Ovary (tissue), 10 donors: ENCODE measurements around the gene PRR36. TPM values are rescaled to one million over a fixed set of nuclear protein-coding genes. Genes with fewer than 3 reads are reported as not detected.
A peak's percentile ranks its signal among the peaks of the same experiment; 100 is the strongest.

Experiments
- DNase-seq, 5 donors: peaks; one replicate each; pipeline ENCODE4 v3.0.0-alpha.2; 2019 to 2020
- H3K27ac ChIP-seq, 2 donors: fragments of 200-600 bp; one replicate each; pipeline versions ENCODE4 v1.5.1 to v1.8.0; 2019 to 2022
- H3K27me3 ChIP-seq: fragments of 200-600 bp; one replicate; pipeline ENCODE4 v1.8.0; 2022
- H3K36me3 ChIP-seq: fragments of 200-600 bp; sonication (generic); one replicate; pipeline ENCODE4 v1.5.1; 2019
- H3K4me1 ChIP-seq: one replicate; pipeline ENCODE4 v1.8.1; 2013; ENCODE audit warnings: mild to moderate bottlenecking, moderate library complexity; ENCODE audit not compliant: insufficient read depth
- H3K4me3 ChIP-seq: fragments of 200-600 bp; sonication (generic); one replicate; pipeline ENCODE4 v1.5.1; 2017
- H3K9me3 ChIP-seq, 2 donors: fragments of 200-600 bp in 1 of 2; sonication (generic) in 1 of 2; one replicate each; pipeline versions ENCODE4 v1.5.1 to v1.8.1; 2013 to 2019; ENCODE audit warnings: mild to moderate bottlenecking in 1 of 2, moderate library complexity in 1 of 2
- EP300 ChIP-seq: sonication (generic); formaldehyde crosslinking; IDR thresholded peaks from one replicate; pipeline ENCODE4 v1.6.1; 2017; ENCODE audit warnings: antibody characterized with exemption
- POLR2A ChIP-seq: fragments of 450-650 bp; IDR thresholded peaks from one replicate; pipeline ENCODE4 v1.6.1; 2017; ENCODE audit warnings: antibody characterized with exemption, mild to moderate bottlenecking, moderate library complexity
- WGBS, 3 donors: extraction: QIAGEN DNeasy Blood & Tissue Kit in 1 of 3; methylation state at CpG; one replicate each; pipeline versions ENCODE4 v1.1.5 to v1.1.7; 2013 to 2017; 5-methylcytosine and 5-hydroxymethylcytosine counted together
- intact Hi-C, 4 donors: fragments of 100-400 bp; cut with DNase I; formaldehyde crosslinking; loops; one replicate each; pipeline versions ENCODE4 v1.11.0 to v1.15.1; 2022 to 2023
- long read RNA-seq, 3 donors: library from polyadenylated mRNA in 2 of 3; unstranded in 2 of 3; transcript quantifications; one replicate each; pipeline ENCODE4 v2.0.0 and lab custom pipeline, GENCODE V29; 2021 to 2026
- polyA plus RNA-seq, 2 donors: library from polyadenylated mRNA; stranded (reverse); fragments of 200-250 nt in 1 of 2; fragments of 350-450 nt in 1 of 2; fragmentation: Illumina TruSeq in 1 of 2; extraction: RNeasy Lipid Tissue Mini Kit (QIAGEN cat#74804) in 1 of 2; gene quantifications; one replicate each; pipeline ENCODE4 v1.2.3, GENCODE V29; 2013 to 2014
- total RNA-seq, 7 donors: library from RNA; depleted of rRNA in 2 of 7; stranded (reverse); fragments of >200 nt in 2 of 7; fragmentation: NEBNext Ultra II Directional in 3 of 7; extraction: Animal tissue kit (Norgen Biotek cat#: 25700) in 3 of 7; gene quantifications; one replicate each; pipeline versions ENCODE4 v1.1.0 to v1.2.4, GENCODE V29; 2016 to 2023
- TF ChIP-seq, protein P1 (sequence below), 3 donors: fragments of 450-650 bp in 2 of 3; fragments of 200-600 bp in 1 of 3; IDR thresholded peaks; one replicate each; pipeline versions ENCODE4 v1.5.1 to v1.8.0; 2016 to 2022; ENCODE audit warnings: antibody characterized with exemption in 3 of 3, mild to moderate bottlenecking in 1 of 3
- donor health status: DM: no; HTN: no; CAD: no; lungs with moderate emphysema.
- donor health status: DM: no; HTN: no; CAD: no.
- donor health status: Bipolar disorder and iron deficiency.
- donor health status: DM: yes; HTN: yes; CAD: no.
- donor health status: DM: no; HTN: no; CAD: no.
- donor health status: DM: yes; HTN: yes; CAD: no.

PRR36 gene
- total RNA-seq, result 1 to 10 TPM in 3 of 7 donors, under 1 TPM in 4; 0.45 to 2.2 (median 0.95) TPM
- under 1 TPM; 0.05 to 0.27 TPM for polyA plus RNA-seq
- long read RNA-seq, donor 1, partial matches to known transcripts, result 0 of 1 reads
- long read RNA-seq, donor 1, other reads (novel, unspliced or antisense), result 1 of 1 reads
- long read RNA-seq, donor 2, partial matches to known transcripts, result 0 of 6 reads
- long read RNA-seq, donor 2, other reads (novel, unspliced or antisense), result 6 of 6 reads
- long read RNA-seq, donor 3, partial matches to known transcripts, result 1 of 1 reads
- long read RNA-seq, donor 3, other reads (novel, unspliced or antisense), result 0 of 1 reads

DNA sequence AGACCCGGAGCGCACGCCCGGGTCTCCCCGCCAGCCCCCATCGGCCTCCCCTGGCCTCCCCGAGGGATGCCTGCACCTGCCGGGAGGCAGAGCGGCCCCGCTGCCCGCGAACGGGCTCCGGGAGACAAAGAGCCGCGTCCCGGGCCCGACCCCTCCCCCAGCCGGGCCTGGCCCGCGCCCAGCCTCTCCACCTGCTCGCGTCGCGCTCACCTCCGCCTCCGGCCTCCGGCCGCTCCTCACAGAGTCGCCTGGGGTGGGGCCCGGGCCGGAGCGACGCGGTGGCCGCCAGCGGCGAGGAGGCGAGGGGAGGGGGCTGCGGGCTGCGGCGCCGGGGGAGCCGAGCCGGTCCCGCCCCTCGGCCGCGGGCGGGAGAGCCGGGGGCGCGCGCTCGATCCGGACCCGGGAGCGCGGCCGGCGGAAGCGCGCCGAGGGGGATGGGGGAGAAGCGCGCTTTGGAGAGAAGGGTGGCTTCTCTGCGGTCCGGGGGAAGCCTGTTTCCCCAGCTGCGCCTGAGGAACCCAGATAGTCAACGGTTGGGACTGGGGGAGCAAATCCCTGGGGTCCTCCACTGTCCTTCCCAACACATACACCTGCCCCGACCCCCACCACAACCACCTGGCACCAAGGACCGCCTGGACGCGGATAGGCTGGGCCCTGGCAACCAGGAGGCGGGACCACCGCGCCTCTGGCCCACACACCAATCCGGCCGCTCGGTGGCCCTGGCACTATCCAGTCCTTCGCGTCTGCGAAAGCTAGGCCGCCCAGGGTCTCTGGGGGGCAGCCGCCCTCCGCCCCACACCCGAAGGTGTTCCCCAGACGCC is at the start of gene PRR36:
TSS of gene PRR36 (minus strand) at position 315 of the 821 bp plus-strand sequence. CDS start 701 bp downstream, outside the sequence.
- WGBS, 3 donors, result 1 to 2% (median 1%) methylated on average over 46 to 88 of the region's 88 CpGs
- Histone ChIP-seq H3K4me3 (no peak within 1 kb of the TSS), H3K4me1 (peaks cover 3% of the 10 kb centered on the region), H3K27me3 (no peaks in the 10 kb centered on the region), H3K27ac (no peak within 1 kb of the TSS), H3K9me3 (no peaks in the 10 kb centered on the region), H3K36me3 (no peaks in the 10 kb centered on the region)
- no peak for TF ChIP-seq POLR2A
- TF ChIP-seq EP300, result no peak
- TF ChIP-seq, protein P1, sequence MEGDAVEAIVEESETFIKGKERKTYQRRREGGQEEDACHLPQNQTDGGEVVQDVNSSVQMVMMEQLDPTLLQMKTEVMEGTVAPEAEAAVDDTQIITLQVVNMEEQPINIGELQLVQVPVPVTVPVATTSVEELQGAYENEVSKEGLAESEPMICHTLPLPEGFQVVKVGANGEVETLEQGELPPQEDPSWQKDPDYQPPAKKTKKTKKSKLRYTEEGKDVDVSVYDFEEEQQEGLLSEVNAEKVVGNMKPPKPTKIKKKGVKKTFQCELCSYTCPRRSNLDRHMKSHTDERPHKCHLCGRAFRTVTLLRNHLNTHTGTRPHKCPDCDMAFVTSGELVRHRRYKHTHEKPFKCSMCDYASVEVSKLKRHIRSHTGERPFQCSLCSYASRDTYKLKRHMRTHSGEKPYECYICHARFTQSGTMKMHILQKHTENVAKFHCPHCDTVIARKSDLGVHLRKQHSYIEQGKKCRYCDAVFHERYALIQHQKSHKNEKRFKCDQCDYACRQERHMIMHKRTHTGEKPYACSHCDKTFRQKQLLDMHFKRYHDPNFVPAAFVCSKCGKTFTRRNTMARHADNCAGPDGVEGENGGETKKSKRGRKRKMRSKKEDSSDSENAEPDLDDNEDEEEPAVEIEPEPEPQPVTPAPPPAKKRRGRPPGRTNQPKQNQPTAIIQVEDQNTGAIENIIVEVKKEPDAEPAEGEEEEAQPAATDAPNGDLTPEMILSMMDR (IDR thresholded peaks at IDR 0.05), result no peak
- intact Hi-C loops, result no loop called here
- DNase-seq, result peak in 2 of 5 donors; percentile 37 to 56

DNA sequence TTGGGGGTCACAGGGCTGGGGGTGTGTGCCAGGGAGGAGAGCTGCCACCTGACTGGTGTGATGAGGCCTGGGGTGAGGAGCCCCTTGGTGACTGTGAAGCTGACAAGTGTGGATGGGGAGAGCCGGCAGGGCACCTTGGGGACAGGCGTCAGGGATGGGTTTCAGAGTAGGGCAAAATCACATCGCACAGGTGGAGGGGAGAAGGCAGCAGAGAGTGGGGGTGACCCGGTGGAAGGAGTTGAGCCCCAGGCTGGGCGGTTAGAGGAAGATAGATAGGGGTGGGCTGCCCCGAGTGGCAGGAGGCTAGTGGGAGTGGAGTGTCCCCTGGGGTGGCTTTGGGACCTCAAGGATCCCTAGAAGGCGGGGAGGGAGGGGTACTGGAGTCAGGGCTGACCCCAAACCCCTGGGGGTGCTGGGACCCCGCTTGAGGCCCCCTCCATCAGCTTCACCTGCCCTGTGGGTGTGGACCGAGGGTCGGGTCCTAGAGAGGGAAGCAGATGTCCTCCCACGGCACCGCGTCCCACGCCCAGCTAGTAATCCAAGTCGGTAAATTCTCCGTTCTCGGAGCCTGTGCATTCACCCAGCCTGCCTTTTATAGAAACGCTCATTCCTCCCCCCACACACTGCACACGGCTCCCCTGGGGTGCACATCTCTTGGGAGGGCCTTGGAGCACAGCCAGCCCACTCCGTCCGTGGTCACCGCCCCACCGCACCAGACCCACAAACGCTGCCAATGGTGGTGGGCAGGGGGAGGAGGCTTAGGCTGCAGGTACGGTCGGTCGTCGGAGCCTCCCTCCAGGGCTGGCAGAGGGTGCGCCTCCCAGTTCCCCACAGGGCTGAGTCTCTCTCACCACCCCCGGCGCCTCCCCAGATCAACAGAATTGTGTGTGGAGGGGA is 49.4 kb upstream of the PRR36 start:
- Histone ChIP-seq H3K9me3 (no peaks in the 10 kb centered on the region), H3K27ac (no peak overlapping the region), H3K36me3 (no peaks in the 10 kb centered on the region), H3K4me3 (peak overlapping the region; percentile 13), H3K27me3 (no peaks in the 10 kb centered on the region), H3K4me1 (peaks cover 38% of the 10 kb centered on the region)
- intact Hi-C loops, result no loop called here
- peak in 3 of 5 donors; percentile 55 to 63 (median 60) for DNase-seq
- 66 to 84% (median 69%) methylated on average over 29 to 31 of the region's 31 CpGs for WGBS, 3 donors
- TF ChIP-seq, protein P1 (IDR thresholded peaks at IDR 0.05), result no peak
- TF ChIP-seq EP300 (no peak), POLR2A (no peak)

DNA sequence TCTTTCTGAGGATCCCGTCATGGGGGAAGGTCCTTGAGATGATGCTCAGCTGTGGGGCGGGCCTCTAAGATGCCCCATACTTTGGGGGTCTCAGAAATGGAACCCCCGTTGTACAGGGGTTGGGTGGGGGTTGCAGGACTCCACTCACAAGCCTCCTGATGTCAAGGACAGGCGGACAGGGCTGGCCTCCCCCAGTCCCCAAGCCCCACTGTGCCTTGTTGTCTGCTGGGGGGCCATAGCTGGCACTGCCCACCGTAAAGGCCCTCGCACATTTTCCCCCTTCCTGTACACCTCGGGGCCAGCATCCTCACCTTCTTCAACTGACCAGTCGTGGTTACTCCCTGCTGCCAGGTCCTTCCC is 48.6 kb upstream of the PRR36 start:
- intact Hi-C loops, result no loop called here
- WGBS, 3 donors, result 82 to 87% (median 85%) methylated on average over 8 of the region's 8 CpGs
- Histone ChIP-seq H3K9me3 (no peaks in the 10 kb centered on the region), H3K4me3 (no peak overlapping the region), H3K4me1 (peaks cover 36% of the 10 kb centered on the region), H3K36me3 (no peaks in the 10 kb centered on the region), H3K27ac (no peak overlapping the region), H3K27me3 (no peaks in the 10 kb centered on the region)
- DNase-seq, result peak in 1 of 5 donors; percentile 38
- TF ChIP-seq, protein P1 (IDR thresholded peaks at IDR 0.05), result no peak
- TF ChIP-seq EP300, result no peak
- no peak for TF ChIP-seq POLR2A
